HL-60 (cell line): Measurements from ENCODE around the gene CCDC97.
"Not testable (repeated sequence)": the region's sequence is repeated elsewhere in the genome, so short reads cannot be mapped to it uniquely, and the experiment has no call there.

ENCODE experiments used
- DNase-seq, 2 experiments: peaks; one replicate each; pipeline ENCODE4 v3.0.0-alpha.2; 2010 to 2020; ENCODE audit warnings: low read depth in 1 of 2, low spot score in 1 of 2
- H3K27ac ChIP-seq: fragments of 250-450 bp; sonication (Bioruptor Pico); replicated peaks from 2 replicates; pipeline ENCODE4 v1.5.1; 2020; ENCODE audit warnings: mild to moderate bottlenecking, moderate library complexity
- H3K27me3 ChIP-seq: fragments of 250-450 bp; sonication (Bioruptor Pico); 2 replicates; pipeline ENCODE4 v1.5.1; 2021; ENCODE audit warnings: mild to moderate bottlenecking, moderate library complexity; ENCODE audit not compliant: insufficient read depth, poor library complexity, severe bottlenecking
- H3K4me3 ChIP-seq: replicated peaks from 2 replicates; pipeline ENCODE4 v1.5.1; 2011; ENCODE audit warnings: mild to moderate bottlenecking, control low read depth, low read length; ENCODE audit not compliant: insufficient read depth
- CTCF ChIP-seq: IDR thresholded peaks from one replicate; pipeline ENCODE4 v1.5.1; 2011; ENCODE audit warnings: low read length, control low read depth, inconsistent platforms; ENCODE audit not compliant: insufficient read depth
- GABPA ChIP-seq: IDR thresholded peaks from 2 replicates; pipeline ENCODE4 v1.6.1; 2012; ENCODE audit warnings: low read depth
- POLR2AphosphoS5 ChIP-seq: IDR thresholded peaks from 2 replicates; pipeline ENCODE4 v1.6.1; 2012; ENCODE audit warnings: low read depth
- REST ChIP-seq: IDR thresholded peaks from 2 replicates; pipeline ENCODE4 v1.6.1; 2012; ENCODE audit warnings: low read depth; ENCODE audit not compliant: insufficient replicate concordance
- SPI1 ChIP-seq: IDR thresholded peaks from 2 replicates; pipeline ENCODE4 v1.6.1; 2012; ENCODE audit warnings: low read depth, mild to moderate bottlenecking, borderline replicate concordance

Gene CCDC97

GRCh38 chr19:41341669-41342490, 31.9 kb downstream of the CCDC97 start:
- H3K27ac ChIP-seq = no peak overlapping the region
- H3K4me3 ChIP-seq = no peak overlapping the region
- no peaks in the 10 kb centered on the region for H3K27me3 ChIP-seq
- no peak for DNase-seq
- TF ChIP-seq SPI1 (no peak), GABPA (no peak), POLR2AphosphoS5 (no peak), CTCF (no peak)

GRCh38 chr19:41344162-41344561, 34.2 kb downstream of the CCDC97 start:
- TF ChIP-seq REST (no peak), CTCF (no peak), SPI1 (no peak), POLR2AphosphoS5 (no peak)
- DNase-seq = no peak
- Histone ChIP-seq H3K4me3 (no peak overlapping the region), H3K27ac (no peak overlapping the region), H3K27me3 (no peaks in the 10 kb centered on the region)

- not testable (repeated sequence) for DNase-seq, H3K27me3 ChIP-seq, H3K27ac ChIP-seq, H3K4me3 ChIP-seq
These were observed 36.9 kb downstream of the CCDC97 start for GRCh38 chr19:41346916-41347315.

GRCh38 chr19:41350735-41351338, 40.9 kb downstream of the CCDC97 start:
- Histone ChIP-seq H3K4me3 (peak overlapping the region; percentile 91), H3K27ac (peak overlapping the region; percentile 20; the same call in 1 of the 2 replicates), H3K27me3 (no peaks in the 10 kb centered on the region)
- no peak for DNase-seq
- TF ChIP-seq GABPA (no peak), POLR2AphosphoS5 (no peak), SPI1 (no peak), REST (no peak), CTCF (no peak)
